Esophagus muscularis mucosa (tissue), 4 donors: ENCODE data around the gene ANKRD22. TPM values are rescaled to one million over a fixed set of nuclear protein-coding genes. Genes with fewer than 3 reads are reported as not detected.
A peak's percentile ranks its signal among the peaks of the same experiment; 100 is the strongest.

ENCODE experiments used
- DNase-seq: peaks from one replicate; pipeline ENCODE4 v3.0.0-alpha.2; 2017; ENCODE audit errors: extremely low spot score
- H3K27ac ChIP-seq, 4 donors: fragments of 200-600 bp; sonication (generic); replicated peaks in 1 of 4; 1 replicate in 3 of 4; 2 replicates in 1 of 4; pipeline ENCODE4 v1.5.1; 2016 to 2019; ENCODE audit warnings: mild to moderate bottlenecking in 1 of 4
- H3K27me3 ChIP-seq, 4 donors: fragments of 200-600 bp; sonication (generic); one replicate each; pipeline versions ENCODE4 v1.5.1 to v1.6.0; 2016 to 2019
- H3K36me3 ChIP-seq, 4 donors: fragments of 200-600 bp; sonication (generic); one replicate each; pipeline ENCODE4 v1.5.1; 2016 to 2019
- H3K4me1 ChIP-seq, 4 donors: fragments of 200-600 bp; sonication (generic); one replicate each; pipeline ENCODE4 v1.5.1; 2016 to 2019
- H3K4me3 ChIP-seq, 4 donors: fragments of 200-600 bp; sonication (generic); 1 replicate in 2 of 4; 2 replicates in 2 of 4; pipeline ENCODE4 v1.5.1; 2016 to 2019; ENCODE audit warnings: mild to moderate bottlenecking in 4 of 4, moderate library complexity in 1 of 4
- H3K9me3 ChIP-seq, 4 donors: fragments of 200-600 bp; sonication (generic); 1 replicate in 3 of 4; 2 replicates in 1 of 4; pipeline ENCODE4 v1.5.1; 2016 to 2019
- CTCF ChIP-seq, 3 experiments: fragments of 200-600 bp in 2 of 3; fragments of 450-650 bp in 1 of 3; sonication (generic) in 2 of 3; IDR thresholded peaks; one replicate each; pipeline ENCODE4 v1.5.1; 2017 to 2019; ENCODE audit warnings: antibody characterized with exemption in 3 of 3, mild to moderate bottlenecking in 2 of 3, moderate library complexity in 1 of 3
- EP300 ChIP-seq: sonication (generic); formaldehyde crosslinking; IDR thresholded peaks from one replicate; pipeline ENCODE4 v1.6.1; 2017; ENCODE audit warnings: antibody characterized with exemption
- POLR2A ChIP-seq: fragments of 450-650 bp; IDR thresholded peaks from one replicate; pipeline ENCODE4 v1.6.1; 2017; ENCODE audit warnings: antibody characterized with exemption, moderate library complexity, mild to moderate bottlenecking, low read depth
- POLR2AphosphoS5 ChIP-seq, 2 donors: sonication (generic); formaldehyde crosslinking; IDR thresholded peaks; one replicate each; pipeline ENCODE4 v1.6.1; 2017; ENCODE audit warnings: antibody characterized with exemption in 2 of 2
- WGBS: methylation state at CpG from one replicate; pipeline ENCODE4 v1.1.5; 2018; 5-methylcytosine and 5-hydroxymethylcytosine counted together
- intact Hi-C: fragments of 100-400 bp; cut with DNase I; formaldehyde crosslinking; loops from one replicate; pipeline ENCODE4 v1.15.1; 2023
- total RNA-seq, 4 donors: library from RNA; depleted of rRNA; stranded (reverse); fragments of >200 nt; gene quantifications; one replicate each; pipeline versions ENCODE4 v1.1.0 to v1.2.1, GENCODE V29; 2016

The ANKRD22 gene
- total RNA-seq, result not detected

- no peak for TF ChIP-seq EP300
- TF ChIP-seq POLR2AphosphoS5 (IDR thresholded peaks at IDR 0.05), result no peak
- TF ChIP-seq POLR2A, result no peak
- TF ChIP-seq CTCF (IDR thresholded peaks at IDR 0.05), result no peak
- WGBS, result 73% methylated on average over 5 of the region's 5 CpGs
- Histone ChIP-seq H3K27me3 (no peaks in the 10 kb centered on the region), H3K36me3 (no peaks in the 10 kb centered on the region), H3K9me3 (no peaks in the 10 kb centered on the region), H3K4me1 (peaks cover 0 to 7% (median 2%) of the 10 kb centered on the region in 4 donors), H3K4me3 (no peak within 1 kb of the TSS), H3K27ac (no peak within 1 kb of the TSS)
- intact Hi-C loops, result no loop called here
- DNase-seq, result no peak
Observed at GRCh38 chr10:88851706-88852105, at the start of gene ANKRD22. Gene ANKRD22 (minus strand): TSS chr10:88851844. CDS start chr10:88851607, 237 bp downstream.

- Histone ChIP-seq H3K27ac (no peak overlapping the region), H3K4me1 (peaks cover 9 to 33% (median 17%) of the 10 kb centered on the region in 4 donors), H3K4me3 (no peak overlapping the region), H3K27me3 (no peaks in the 10 kb centered on the region), H3K9me3 (no peaks in the 10 kb centered on the region), H3K36me3 (peaks cover 0 to 7% (median 3%) of the 10 kb centered on the region in 4 donors)
- TF ChIP-seq POLR2AphosphoS5 (IDR thresholded peaks at IDR 0.05) (no peak), CTCF (IDR thresholded peaks at IDR 0.05) (no peak), POLR2A (no peak), EP300 (no peak)
- intact Hi-C loops, result no loop called here
- whole genome bisulfite sequencing, result 64% methylated on average over 2 of the region's 2 CpGs
- no peak for DNase-seq
Observed at GRCh38 chr10:88899886-88900285, 48.2 kb upstream of the ANKRD22 start.

GRCh38 chr10:88898727-88899126, 47.1 kb upstream of the ANKRD22 start:
- H3K27ac ChIP-seq, result peak overlapping the region in 1 of 4 donors; percentile 13
- H3K9me3 ChIP-seq, result no peaks in the 10 kb centered on the region
- 81% methylated on average over 2 of the region's 3 CpGs for WGBS
- H3K27me3 ChIP-seq, result no peaks in the 10 kb centered on the region
- peaks cover 11 to 40% (median 23%) of the 10 kb centered on the region in 4 donors for H3K4me1 ChIP-seq
- H3K36me3 ChIP-seq, result peaks cover 0 to 7% (median 0%) of the 10 kb centered on the region in 4 donors
- DNase-seq, result no peak
- H3K4me3 ChIP-seq, result no peak overlapping the region
- intact Hi-C loops, result no loop called here
- no peak for TF ChIP-seq EP300
- no peak for TF ChIP-seq POLR2A
- TF ChIP-seq CTCF (IDR thresholded peaks at IDR 0.05), result no peak
- no peak for TF ChIP-seq POLR2AphosphoS5 (IDR thresholded peaks at IDR 0.05)

- WGBS, result 53% methylated on average over 8 of the region's 8 CpGs
- Histone ChIP-seq H3K27me3 (no peaks in the 10 kb centered on the region), H3K27ac (peak overlapping the region; percentile 26 to 69 (median 42)), H3K4me3 (no peak overlapping the region), H3K9me3 (no peaks in the 10 kb centered on the region), H3K36me3 (peaks cover 0 to under 1% (median 0%) of the 10 kb centered on the region in 4 donors), H3K4me1 (peaks cover 11 to 49% (median 23%) of the 10 kb centered on the region in 4 donors)
- DNase-seq, result no peak
- intact Hi-C loops, result no loop called here
- TF ChIP-seq POLR2A, result no peak
- no peak for TF ChIP-seq CTCF (IDR thresholded peaks at IDR 0.05)
- TF ChIP-seq POLR2AphosphoS5 (IDR thresholded peaks at IDR 0.05), result no peak
- TF ChIP-seq EP300, result no peak
Observed at GRCh38 chr10:88896994-88897853, 45.6 kb upstream of the ANKRD22 start.
